Measurements from ENCODE around the gene RTF1. TPM values are rescaled to one million over a fixed set of nuclear protein-coding genes. Genes with fewer than 3 reads are reported as not detected.
A peak's percentile ranks its signal among the peaks of the same experiment; 100 is the strongest.
"Not testable (repeated sequence)": the region's sequence is repeated elsewhere in the genome, so short reads cannot be mapped to it uniquely, and the experiment has no call there.

Gene RTF1
- polyA plus RNA-seq (ENCODE audit: insufficient read length in 3 of 3): 10 to 100 TPM; 62.8 to 73.0 (median 66.3) TPM
- long read RNA-seq, donor 1, full-length matches to known transcripts: 3 of 3 reads
- long read RNA-seq, donor 1, partial matches to known transcripts: 0 of 3 reads
- long read RNA-seq, donor 1, other reads (novel, unspliced or antisense): 0 of 3 reads
- long read RNA-seq, donor 2, full-length matches to known transcripts: 2 of 63 reads
- long read RNA-seq, donor 2, partial matches to known transcripts: 61 of 63 reads
- long read RNA-seq, donor 2, other reads (novel, unspliced or antisense): 0 of 63 reads
- long read RNA-seq, donor 3, full-length matches to known transcripts: 11 of 54 reads
- long read RNA-seq, donor 3, partial matches to known transcripts: 43 of 54 reads
- long read RNA-seq, donor 3, other reads (novel, unspliced or antisense): 0 of 54 reads
- long read RNA-seq, donor 4, full-length matches to known transcripts: 3 of 11 reads
- long read RNA-seq, donor 4, partial matches to known transcripts: 8 of 11 reads
- long read RNA-seq, donor 4, other reads (novel, unspliced or antisense): 0 of 11 reads
- long read RNA-seq, donor 5: 0 reads
- long read RNA-seq, donor 6, full-length matches to known transcripts: 7 of 7 reads
- long read RNA-seq, donor 6, partial matches to known transcripts: 0 of 7 reads
- long read RNA-seq, donor 6, other reads (novel, unspliced or antisense): 0 of 7 reads
- long read RNA-seq, donor 7, full-length matches to known transcripts: 4 of 4 reads
- long read RNA-seq, donor 7, partial matches to known transcripts: 0 of 4 reads
- long read RNA-seq, donor 7, other reads (novel, unspliced or antisense): 0 of 4 reads
- long read RNA-seq, donor 8: 0 reads
- long read RNA-seq, donor 9, full-length matches to known transcripts: 8 of 20 reads
- long read RNA-seq, donor 9, partial matches to known transcripts: 12 of 20 reads
- long read RNA-seq, donor 9, other reads (novel, unspliced or antisense): 0 of 20 reads
- long read RNA-seq, donor 10, full-length matches to known transcripts: 6 of 17 reads
- long read RNA-seq, donor 10, partial matches to known transcripts: 11 of 17 reads
- long read RNA-seq, donor 10, other reads (novel, unspliced or antisense): 0 of 17 reads
- long read RNA-seq, donor 11, full-length matches to known transcripts: 5 of 18 reads
- long read RNA-seq, donor 11, partial matches to known transcripts: 13 of 18 reads
- long read RNA-seq, donor 11, other reads (novel, unspliced or antisense): 0 of 18 reads
- long read RNA-seq, donor 12, full-length matches to known transcripts: 2 of 44 reads
- long read RNA-seq, donor 12, partial matches to known transcripts: 42 of 44 reads
- long read RNA-seq, donor 12, other reads (novel, unspliced or antisense): 0 of 44 reads
- long read RNA-seq, donor 13: 0 reads
- long read RNA-seq, donor 14, full-length matches to known transcripts: 4 of 61 reads
- long read RNA-seq, donor 14, partial matches to known transcripts: 57 of 61 reads
- long read RNA-seq, donor 14, other reads (novel, unspliced or antisense): 0 of 61 reads
- long read RNA-seq, donor 15, full-length matches to known transcripts: 2 of 2 reads
- long read RNA-seq, donor 15, partial matches to known transcripts: 0 of 2 reads
- long read RNA-seq, donor 15, other reads (novel, unspliced or antisense): 0 of 2 reads
- long read RNA-seq, donor 16, full-length matches to known transcripts: 20 of 97 reads
- long read RNA-seq, donor 16, partial matches to known transcripts: 77 of 97 reads
- long read RNA-seq, donor 16, other reads (novel, unspliced or antisense): 0 of 97 reads

GRCh38 chr15:41416742-41417417, at the start of gene RTF1:
Gene RTF1, plus strand, starts transcription at chr15:41417095. Its CDS starts 21 bp downstream, at chr15:41417116.
- DNase-seq (ENCODE audit: extremely low read depth in 1 of 11, low read depth in 9 of 11, low spot score in 4 of 11): peak; percentile 75 to 91 (median 88)

- no peak for DNase-seq (ENCODE audit: extremely low read depth in 1 of 11, low read depth in 9 of 11, low spot score in 4 of 11)
These were observed 49.5 kb upstream of the RTF1 start for GRCh38 chr15:41367418-41367817.

GRCh38 chr15:41377978-41378377, 38.9 kb upstream of the RTF1 start:
- DNase-seq (ENCODE audit: extremely low read depth in 1 of 11, low read depth in 9 of 11, low spot score in 4 of 11): no peak

GRCh38 chr15:41383974-41384749, 32.7 kb upstream of the RTF1 start:
- not testable (repeated sequence) for DNase-seq (ENCODE audit: extremely low read depth in 1 of 11, low read depth in 9 of 11, low spot score in 4 of 11)

GRCh38 chr15:41387646-41388045, 29.2 kb upstream of the RTF1 start:
- no peak for DNase-seq (ENCODE audit: extremely low read depth in 1 of 11, low read depth in 9 of 11, low spot score in 4 of 11)

GRCh38 chr15:41392659-41393058, 24.2 kb upstream of the RTF1 start:
- no peak for DNase-seq (ENCODE audit: extremely low read depth in 1 of 11, low read depth in 9 of 11, low spot score in 4 of 11)

GRCh38 chr15:41394924-41395323, 22.0 kb upstream of the RTF1 start:
- DNase-seq (ENCODE audit: extremely low read depth in 1 of 11, low read depth in 9 of 11, low spot score in 4 of 11): no peak

GRCh38 chr15:41396111-41396510, 20.8 kb upstream of the RTF1 start:
- no peak for DNase-seq (ENCODE audit: extremely low read depth in 1 of 11, low read depth in 9 of 11, low spot score in 4 of 11)

- DNase-seq (ENCODE audit: extremely low read depth in 1 of 11, low read depth in 9 of 11, low spot score in 4 of 11): peak in 1 of 11 donors; percentile 3
These were observed 15.0 kb upstream of the RTF1 start for GRCh38 chr15:41401904-41402267.

GRCh38 chr15:41407341-41407740, 9.6 kb upstream of the RTF1 start:
- DNase-seq (ENCODE audit: extremely low read depth in 1 of 11, low read depth in 9 of 11, low spot score in 4 of 11): no peak

GRCh38 chr15:41408234-41408641, 8.7 kb upstream of the RTF1 start:
- no peak for DNase-seq (ENCODE audit: extremely low read depth in 1 of 11, low read depth in 9 of 11, low spot score in 4 of 11)

GRCh38 chr15:41411031-41411430, 5.9 kb upstream of the RTF1 start:
- DNase-seq (ENCODE audit: extremely low read depth in 1 of 11, low read depth in 9 of 11, low spot score in 4 of 11): no peak

- no peak for DNase-seq (ENCODE audit: extremely low read depth in 1 of 11, low read depth in 9 of 11, low spot score in 4 of 11)
These were observed 5.5 kb upstream of the RTF1 start for GRCh38 chr15:41411441-41411840.

GRCh38 chr15:41416128-41416741, 660 bp upstream of the RTF1 start:
- no peak for DNase-seq (ENCODE audit: extremely low read depth in 1 of 11, low read depth in 9 of 11, low spot score in 4 of 11)

GRCh38 chr15:41417418-41418195, 712 bp downstream of the RTF1 start:
- peak in 6 of 11 donors; percentile 4 to 36 (median 21) for DNase-seq (ENCODE audit: extremely low read depth in 1 of 11, low read depth in 9 of 11, low spot score in 4 of 11)
